Measurements from ENCODE around the gene STIM2. TPM values are rescaled to one million over a fixed set of nuclear protein-coding genes. Genes with fewer than 3 reads are reported as not detected.

The STIM2 gene
- total RNA-seq, 2 donors from 2014 or later, result 23.2 to 24.5 TPM

DNA sequence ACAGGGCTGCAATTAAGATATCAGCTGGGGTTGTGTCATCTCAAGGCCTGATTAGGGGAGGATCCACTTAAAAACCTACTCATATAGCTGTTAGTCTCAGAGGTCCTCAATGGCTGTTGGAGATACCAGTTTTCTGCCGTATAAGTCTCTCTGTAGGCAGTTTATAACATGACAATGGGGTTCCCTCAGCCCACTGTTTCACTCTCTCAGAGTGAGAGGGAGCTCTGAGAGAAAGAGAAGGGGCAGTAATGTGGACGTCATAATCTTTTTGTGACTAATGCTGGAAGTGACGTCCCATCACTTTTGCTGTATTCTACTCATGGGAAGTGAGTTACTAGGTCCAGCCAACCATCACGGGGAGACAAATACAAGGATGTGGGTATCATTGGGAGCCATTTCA is 70.3 kb downstream of the STIM2 start:
- H3K27ac ChIP-seq (ENCODE audit: low read depth, low read length), result no peak overlapping the region

GRCh38 chr4:26931451-26931850 is 70.8 kb downstream of the STIM2 start:
- no CpG with 5 or more reads among the region's 1 CpG for WGBS, 2 experiments (ENCODE audit: insufficient coverage in 1 of 2, insufficient read length in 1 of 2)
- H3K9ac ChIP-seq (ENCODE audit: extremely low read depth, low read length, poor library complexity, severe bottlenecking), result no peak overlapping the region

More for the DNA sequence above, 70.3 kb downstream of the STIM2 start:
- Histone ChIP-seq H3K9ac (ENCODE audit: extremely low read depth, low read length, poor library complexity, severe bottlenecking) (no peak overlapping the region), H3K9me3 (ENCODE audit: control insufficient read depth, low read length) (no peaks in the 10 kb centered on the region), H3K4me3 (ENCODE audit: low read length) (no peak overlapping the region), H3K4me1 (ENCODE audit: control insufficient read depth, insufficient read depth, low read length) (no peaks in the 10 kb centered on the region), H3K36me3 (ENCODE audit: control insufficient read depth, insufficient read depth, low read length) (no peaks in the 10 kb centered on the region), H3K27me3 (ENCODE audit: control insufficient read depth, insufficient read depth, low read length, poor library complexity, severe bottlenecking) (peaks cover 4% of the 10 kb centered on the region)
- DNase-seq, result no peak
- H3K36me3 Mint-ChIP-seq (ENCODE audit: low read depth), result peaks cover 3% of the 10 kb centered on the region
- peaks cover 3% of the 10 kb centered on the region for H3K9me3 Mint-ChIP-seq
- peaks cover 11% of the 10 kb centered on the region for H3K4me1 Mint-ChIP-seq
- peaks cover 7% of the 10 kb centered on the region for H3K27me3 Mint-ChIP-seq (ENCODE audit: insufficient read depth)
- TF ChIP-seq, protein P1, sequence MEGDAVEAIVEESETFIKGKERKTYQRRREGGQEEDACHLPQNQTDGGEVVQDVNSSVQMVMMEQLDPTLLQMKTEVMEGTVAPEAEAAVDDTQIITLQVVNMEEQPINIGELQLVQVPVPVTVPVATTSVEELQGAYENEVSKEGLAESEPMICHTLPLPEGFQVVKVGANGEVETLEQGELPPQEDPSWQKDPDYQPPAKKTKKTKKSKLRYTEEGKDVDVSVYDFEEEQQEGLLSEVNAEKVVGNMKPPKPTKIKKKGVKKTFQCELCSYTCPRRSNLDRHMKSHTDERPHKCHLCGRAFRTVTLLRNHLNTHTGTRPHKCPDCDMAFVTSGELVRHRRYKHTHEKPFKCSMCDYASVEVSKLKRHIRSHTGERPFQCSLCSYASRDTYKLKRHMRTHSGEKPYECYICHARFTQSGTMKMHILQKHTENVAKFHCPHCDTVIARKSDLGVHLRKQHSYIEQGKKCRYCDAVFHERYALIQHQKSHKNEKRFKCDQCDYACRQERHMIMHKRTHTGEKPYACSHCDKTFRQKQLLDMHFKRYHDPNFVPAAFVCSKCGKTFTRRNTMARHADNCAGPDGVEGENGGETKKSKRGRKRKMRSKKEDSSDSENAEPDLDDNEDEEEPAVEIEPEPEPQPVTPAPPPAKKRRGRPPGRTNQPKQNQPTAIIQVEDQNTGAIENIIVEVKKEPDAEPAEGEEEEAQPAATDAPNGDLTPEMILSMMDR (conservative IDR thresholded peaks at IDR 0.05), result no peak
- no peak overlapping the region for H3K4me3 Mint-ChIP-seq
- no peak overlapping the region for H3K27ac Mint-ChIP-seq
- 86 to 90% methylated on average over 2 to 4 of the region's 4 CpGs for WGBS, 2 experiments (ENCODE audit: insufficient coverage in 1 of 2, insufficient read length in 1 of 2)

GRCh38 chr4:26931966-26932365 is 71.3 kb downstream of the STIM2 start:
- TF ChIP-seq, protein P1 (conservative IDR thresholded peaks at IDR 0.05), result no peak
- Mint-ChIP-seq H3K4me3 (no peak overlapping the region), H3K9me3 (peaks cover 3% of the 10 kb centered on the region), H3K27me3 (ENCODE audit: insufficient read depth) (peaks cover 11% of the 10 kb centered on the region), H3K4me1 (peaks cover 18% of the 10 kb centered on the region), H3K36me3 (ENCODE audit: low read depth) (peaks cover 3% of the 10 kb centered on the region), H3K27ac (no peak overlapping the region)
- H3K4me3 ChIP-seq (ENCODE audit: low read length), result no peak overlapping the region
- no peaks in the 10 kb centered on the region for H3K9me3 ChIP-seq (ENCODE audit: control insufficient read depth, low read length)
- WGBS, 2 experiments (ENCODE audit: insufficient coverage in 1 of 2, insufficient read length in 1 of 2), result 89% methylated on average over 2 of the region's 3 CpGs; no CpG with 5 or more reads in 1 of the 2 experiments
- H3K27ac ChIP-seq (ENCODE audit: low read depth, low read length), result no peak overlapping the region
- H3K9ac ChIP-seq (ENCODE audit: extremely low read depth, low read length, poor library complexity, severe bottlenecking), result no peak overlapping the region
- no peak for DNase-seq
- H3K36me3 ChIP-seq (ENCODE audit: control insufficient read depth, insufficient read depth, low read length), result no peaks in the 10 kb centered on the region
- H3K27me3 ChIP-seq (ENCODE audit: control insufficient read depth, insufficient read depth, low read length, poor library complexity, severe bottlenecking), result peaks cover 4% of the 10 kb centered on the region
- no peaks in the 10 kb centered on the region for H3K4me1 ChIP-seq (ENCODE audit: control insufficient read depth, insufficient read depth, low read length)

More at GRCh38 chr4:26931451-26931850, 70.8 kb downstream of the STIM2 start:
- H3K9me3 ChIP-seq (ENCODE audit: control insufficient read depth, low read length), result no peaks in the 10 kb centered on the region
- H3K36me3 Mint-ChIP-seq (ENCODE audit: low read depth), result peaks cover 3% of the 10 kb centered on the region
- TF ChIP-seq, protein P1 (conservative IDR thresholded peaks at IDR 0.05), result no peak
- H3K27me3 Mint-ChIP-seq (ENCODE audit: insufficient read depth), result peaks cover 7% of the 10 kb centered on the region
- no peak overlapping the region for H3K27ac Mint-ChIP-seq
- H3K36me3 ChIP-seq (ENCODE audit: control insufficient read depth, insufficient read depth, low read length), result no peaks in the 10 kb centered on the region
- H3K27ac ChIP-seq (ENCODE audit: low read depth, low read length), result no peak overlapping the region
- no peak overlapping the region for H3K4me3 Mint-ChIP-seq
- peaks cover 3% of the 10 kb centered on the region for H3K9me3 Mint-ChIP-seq
- H3K4me3 ChIP-seq (ENCODE audit: low read length), result no peak overlapping the region
- no peaks in the 10 kb centered on the region for H3K4me1 ChIP-seq (ENCODE audit: control insufficient read depth, insufficient read depth, low read length)
- peaks cover 15% of the 10 kb centered on the region for H3K4me1 Mint-ChIP-seq
- peaks cover 4% of the 10 kb centered on the region for H3K27me3 ChIP-seq (ENCODE audit: control insufficient read depth, insufficient read depth, low read length, poor library complexity, severe bottlenecking)
- no peak for DNase-seq
